Measurements from ENCODE around the gene ANAPC15. TPM values are rescaled to one million over a fixed set of nuclear protein-coding genes. Genes with fewer than 3 reads are reported as not detected.

Gene ANAPC15
- total and polyA plus RNA-seq, 10 donors, result 16.5 to 65.6 (median 28.1) TPM

DNA sequence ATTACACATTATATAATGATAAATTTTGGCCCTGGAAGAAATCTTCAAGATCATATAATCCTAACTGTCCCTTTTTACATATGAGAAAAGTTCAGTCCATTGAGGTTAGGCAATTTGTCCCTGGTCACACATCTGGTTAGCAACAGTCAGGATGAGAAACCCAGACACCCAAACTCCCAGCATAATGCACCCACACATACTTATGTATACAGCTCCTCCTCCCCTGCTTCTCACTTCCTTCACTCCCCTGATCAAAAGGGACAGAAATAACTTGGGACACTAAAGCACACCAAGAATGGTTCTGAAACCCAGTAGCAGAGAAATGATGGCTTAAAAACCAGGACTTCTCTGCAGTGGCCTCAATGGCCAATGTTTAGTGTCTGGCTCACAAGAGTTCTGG lies 43.3 kb downstream of the ANAPC15 start:
- H3K4me1 ChIP-seq, result peaks cover 21 to 79% (median 51%) of the 10 kb centered on the region in 6 donors
- intact Hi-C loops (cut with DNase I; ENCODE audit: low total_unique reads), result no loop called here
- no peaks in the 10 kb centered on the region for H3K27me3 ChIP-seq (replicated peaks in 1 of 7)
- no peak for DNase-seq
- no peaks in the 10 kb centered on the region for H3K9me3 ChIP-seq
- peak overlapping the region in 1 of 8 donors; percentile 23 for H3K4me3 ChIP-seq
- no peak for TF ChIP-seq POLR2AphosphoS5 (IDR thresholded peaks at IDR 0.05)
- TF ChIP-seq, protein P1, sequence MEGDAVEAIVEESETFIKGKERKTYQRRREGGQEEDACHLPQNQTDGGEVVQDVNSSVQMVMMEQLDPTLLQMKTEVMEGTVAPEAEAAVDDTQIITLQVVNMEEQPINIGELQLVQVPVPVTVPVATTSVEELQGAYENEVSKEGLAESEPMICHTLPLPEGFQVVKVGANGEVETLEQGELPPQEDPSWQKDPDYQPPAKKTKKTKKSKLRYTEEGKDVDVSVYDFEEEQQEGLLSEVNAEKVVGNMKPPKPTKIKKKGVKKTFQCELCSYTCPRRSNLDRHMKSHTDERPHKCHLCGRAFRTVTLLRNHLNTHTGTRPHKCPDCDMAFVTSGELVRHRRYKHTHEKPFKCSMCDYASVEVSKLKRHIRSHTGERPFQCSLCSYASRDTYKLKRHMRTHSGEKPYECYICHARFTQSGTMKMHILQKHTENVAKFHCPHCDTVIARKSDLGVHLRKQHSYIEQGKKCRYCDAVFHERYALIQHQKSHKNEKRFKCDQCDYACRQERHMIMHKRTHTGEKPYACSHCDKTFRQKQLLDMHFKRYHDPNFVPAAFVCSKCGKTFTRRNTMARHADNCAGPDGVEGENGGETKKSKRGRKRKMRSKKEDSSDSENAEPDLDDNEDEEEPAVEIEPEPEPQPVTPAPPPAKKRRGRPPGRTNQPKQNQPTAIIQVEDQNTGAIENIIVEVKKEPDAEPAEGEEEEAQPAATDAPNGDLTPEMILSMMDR (IDR thresholded peaks at IDR 0.05 in 8 of 11, conservative IDR thresholded peaks at IDR 0.05 in 3 of 11), result no peak
- TF ChIP-seq POLR2A (IDR thresholded peaks at IDR 0.05), result no peak
- peak overlapping the region; percentile 76 to 89 (median 82) for H3K27ac ChIP-seq
- H3K36me3 ChIP-seq, result peaks cover 0 to 38% (median 3%) of the 10 kb centered on the region in 6 donors

DNA sequence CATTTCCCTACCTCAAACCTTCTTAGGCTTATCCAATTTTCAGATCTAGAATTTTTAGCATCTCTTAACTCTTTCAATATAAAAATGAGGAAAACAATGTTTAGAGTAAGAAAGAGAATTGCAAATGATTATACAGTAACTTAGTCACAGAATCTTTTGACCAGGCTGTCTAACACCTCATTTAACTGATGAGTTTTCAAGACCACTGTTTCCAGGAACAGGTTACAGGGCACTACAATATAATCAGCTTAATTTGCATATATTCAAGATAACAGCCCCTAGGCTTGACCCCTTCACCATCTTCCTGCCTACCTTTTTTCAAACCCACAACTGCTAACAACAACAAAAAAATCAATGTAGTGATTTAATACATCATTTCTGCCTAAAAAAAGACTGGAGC lies 44.8 kb downstream of the ANAPC15 start:
- peak overlapping the region in 4 of 8 donors; percentile 2 to 89 (median 44) for H3K27ac ChIP-seq
- intact Hi-C loops (cut with DNase I; ENCODE audit: low total_unique reads), result no loop called here
- TF ChIP-seq POLR2A (IDR thresholded peaks at IDR 0.05), result no peak
- TF ChIP-seq, protein P1 (IDR thresholded peaks at IDR 0.05 in 8 of 11, conservative IDR thresholded peaks at IDR 0.05 in 3 of 11), result no peak
- TF ChIP-seq POLR2AphosphoS5 (IDR thresholded peaks at IDR 0.05), result no peak
- peaks cover 0 to 42% (median 3%) of the 10 kb centered on the region in 6 donors for H3K36me3 ChIP-seq
- no peaks in the 10 kb centered on the region for H3K9me3 ChIP-seq
- peaks cover 21 to 69% (median 50%) of the 10 kb centered on the region in 6 donors for H3K4me1 ChIP-seq
- no peaks in the 10 kb centered on the region for H3K27me3 ChIP-seq (replicated peaks in 1 of 7)
- no peak for DNase-seq
- no peak overlapping the region for H3K4me3 ChIP-seq

DNA sequence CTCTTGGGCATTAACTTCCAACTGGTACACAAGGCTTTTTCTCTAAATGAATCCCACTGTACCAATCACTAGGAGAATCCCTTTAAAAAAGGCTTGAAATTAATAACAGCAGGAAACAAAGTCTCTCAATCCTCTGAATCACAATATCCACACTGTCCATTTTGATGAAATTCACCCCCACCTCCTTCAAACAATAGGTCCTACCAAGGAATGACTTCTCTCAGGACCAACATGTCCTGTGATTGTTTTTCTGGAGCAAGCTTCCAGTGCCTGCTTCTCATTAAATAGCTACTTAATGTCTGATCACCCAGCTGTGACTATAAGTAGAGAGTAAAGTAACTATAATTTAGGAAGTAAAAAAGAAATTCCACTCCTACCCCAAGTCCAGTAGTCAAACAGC lies 45.2 kb downstream of the ANAPC15 start:
- no peaks in the 10 kb centered on the region for H3K27me3 ChIP-seq (replicated peaks in 1 of 7)
- intact Hi-C loops (cut with DNase I; ENCODE audit: low total_unique reads), result no loop called here
- peak overlapping the region in 4 of 8 donors; percentile 2 to 40 (median 13) for H3K27ac ChIP-seq
- H3K4me1 ChIP-seq, result peaks cover 18 to 65% (median 47%) of the 10 kb centered on the region in 6 donors
- peaks cover 0 to 46% (median 3%) of the 10 kb centered on the region in 6 donors for H3K36me3 ChIP-seq
- DNase-seq, result no peak
- H3K9me3 ChIP-seq, result no peaks in the 10 kb centered on the region
- H3K4me3 ChIP-seq, result no peak overlapping the region
- no peak for TF ChIP-seq POLR2A (IDR thresholded peaks at IDR 0.05)
- no peak for TF ChIP-seq POLR2AphosphoS5 (IDR thresholded peaks at IDR 0.05)
- TF ChIP-seq, protein P1 (IDR thresholded peaks at IDR 0.05 in 8 of 11, conservative IDR thresholded peaks at IDR 0.05 in 3 of 11), result no peak

DNA sequence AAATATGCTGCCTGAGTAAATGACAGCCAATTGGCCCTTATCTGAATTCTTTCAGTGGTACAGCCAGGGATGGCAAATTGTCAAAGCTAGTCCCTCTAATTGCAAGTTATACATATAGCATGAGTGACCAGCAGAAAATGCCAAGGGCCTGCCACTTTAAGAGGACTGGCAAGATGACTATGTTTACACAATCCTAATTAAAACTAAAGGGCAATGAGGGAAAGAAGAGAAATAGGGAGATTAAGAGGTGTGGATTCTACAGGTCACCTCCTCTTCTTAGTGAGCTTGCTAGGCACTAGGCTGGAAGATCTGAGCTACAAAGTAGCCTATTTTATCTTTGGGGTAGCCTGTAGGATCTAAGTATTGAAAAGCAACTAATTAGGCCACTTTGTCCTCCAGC lies 45.6 kb downstream of the ANAPC15 start:
- Histone ChIP-seq H3K4me3 (no peak overlapping the region), H3K27me3 (replicated peaks in 1 of 7) (no peaks in the 10 kb centered on the region), H3K9me3 (no peaks in the 10 kb centered on the region), H3K4me1 (peaks cover 16 to 65% (median 45%) of the 10 kb centered on the region in 6 donors), H3K36me3 (peaks cover 0 to 47% (median 3%) of the 10 kb centered on the region in 6 donors), H3K27ac (peak overlapping the region in 4 of 8 donors; percentile 2 to 40 (median 13))
- intact Hi-C loops (cut with DNase I; ENCODE audit: low total_unique reads), result no loop called here
- TF ChIP-seq POLR2A (IDR thresholded peaks at IDR 0.05) (no peak), POLR2AphosphoS5 (IDR thresholded peaks at IDR 0.05) (no peak)
- TF ChIP-seq, protein P1 (IDR thresholded peaks at IDR 0.05 in 8 of 11, conservative IDR thresholded peaks at IDR 0.05 in 3 of 11), result no peak
- no peak for DNase-seq
